ENCODE results near the gene EIF4EBP3.

The EIF4EBP3 gene

DNA sequence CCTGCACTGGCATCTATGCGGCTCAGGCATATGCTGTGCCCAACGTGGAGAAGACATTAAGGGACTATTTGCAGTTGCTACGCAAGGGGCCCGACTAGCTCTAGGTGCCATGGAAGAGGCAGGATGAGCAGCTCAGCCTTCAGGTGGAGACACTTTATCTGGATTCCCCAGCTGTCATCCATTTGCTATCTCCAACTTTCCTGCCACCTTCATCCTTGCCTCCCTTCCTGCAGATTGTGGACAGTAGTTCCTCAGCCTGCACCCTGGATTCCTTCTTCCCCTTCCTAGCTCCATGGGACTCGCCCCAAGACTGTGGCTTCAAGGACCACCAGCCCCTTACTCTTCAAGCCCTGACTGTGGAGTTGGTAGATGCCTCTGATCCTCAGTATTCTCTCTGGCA lies 19.2 kb downstream of the EIF4EBP3 start:
- no peak overlapping the region for H3K27ac ChIP-seq (replicated peaks)
- DNase-seq (ENCODE audit: low read depth in 1 of 2, low spot score in 1 of 2): no peak
- no peaks in the 10 kb centered on the region for H3K27me3 ChIP-seq (ENCODE audit: insufficient read depth, poor library complexity, severe bottlenecking)
- TF ChIP-seq SPI1 (IDR thresholded peaks at IDR 0.05; ENCODE audit: borderline replicate concordance, low read depth): no peak
- TF ChIP-seq, protein P1, sequence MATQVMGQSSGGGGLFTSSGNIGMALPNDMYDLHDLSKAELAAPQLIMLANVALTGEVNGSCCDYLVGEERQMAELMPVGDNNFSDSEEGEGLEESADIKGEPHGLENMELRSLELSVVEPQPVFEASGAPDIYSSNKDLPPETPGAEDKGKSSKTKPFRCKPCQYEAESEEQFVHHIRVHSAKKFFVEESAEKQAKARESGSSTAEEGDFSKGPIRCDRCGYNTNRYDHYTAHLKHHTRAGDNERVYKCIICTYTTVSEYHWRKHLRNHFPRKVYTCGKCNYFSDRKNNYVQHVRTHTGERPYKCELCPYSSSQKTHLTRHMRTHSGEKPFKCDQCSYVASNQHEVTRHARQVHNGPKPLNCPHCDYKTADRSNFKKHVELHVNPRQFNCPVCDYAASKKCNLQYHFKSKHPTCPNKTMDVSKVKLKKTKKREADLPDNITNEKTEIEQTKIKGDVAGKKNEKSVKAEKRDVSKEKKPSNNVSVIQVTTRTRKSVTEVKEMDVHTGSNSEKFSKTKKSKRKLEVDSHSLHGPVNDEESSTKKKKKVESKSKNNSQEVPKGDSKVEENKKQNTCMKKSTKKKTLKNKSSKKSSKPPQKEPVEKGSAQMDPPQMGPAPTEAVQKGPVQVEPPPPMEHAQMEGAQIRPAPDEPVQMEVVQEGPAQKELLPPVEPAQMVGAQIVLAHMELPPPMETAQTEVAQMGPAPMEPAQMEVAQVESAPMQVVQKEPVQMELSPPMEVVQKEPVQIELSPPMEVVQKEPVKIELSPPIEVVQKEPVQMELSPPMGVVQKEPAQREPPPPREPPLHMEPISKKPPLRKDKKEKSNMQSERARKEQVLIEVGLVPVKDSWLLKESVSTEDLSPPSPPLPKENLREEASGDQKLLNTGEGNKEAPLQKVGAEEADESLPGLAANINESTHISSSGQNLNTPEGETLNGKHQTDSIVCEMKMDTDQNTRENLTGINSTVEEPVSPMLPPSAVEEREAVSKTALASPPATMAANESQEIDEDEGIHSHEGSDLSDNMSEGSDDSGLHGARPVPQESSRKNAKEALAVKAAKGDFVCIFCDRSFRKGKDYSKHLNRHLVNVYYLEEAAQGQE (IDR thresholded peaks at IDR 0.05; ENCODE audit: insufficient replicate concordance, low read depth): no peak
- no peak for TF ChIP-seq POLR2AphosphoS5 (IDR thresholded peaks at IDR 0.05; ENCODE audit: low read depth)
- no peak for TF ChIP-seq GABPA (IDR thresholded peaks at IDR 0.05; ENCODE audit: low read depth)
- TF ChIP-seq, protein P2, sequence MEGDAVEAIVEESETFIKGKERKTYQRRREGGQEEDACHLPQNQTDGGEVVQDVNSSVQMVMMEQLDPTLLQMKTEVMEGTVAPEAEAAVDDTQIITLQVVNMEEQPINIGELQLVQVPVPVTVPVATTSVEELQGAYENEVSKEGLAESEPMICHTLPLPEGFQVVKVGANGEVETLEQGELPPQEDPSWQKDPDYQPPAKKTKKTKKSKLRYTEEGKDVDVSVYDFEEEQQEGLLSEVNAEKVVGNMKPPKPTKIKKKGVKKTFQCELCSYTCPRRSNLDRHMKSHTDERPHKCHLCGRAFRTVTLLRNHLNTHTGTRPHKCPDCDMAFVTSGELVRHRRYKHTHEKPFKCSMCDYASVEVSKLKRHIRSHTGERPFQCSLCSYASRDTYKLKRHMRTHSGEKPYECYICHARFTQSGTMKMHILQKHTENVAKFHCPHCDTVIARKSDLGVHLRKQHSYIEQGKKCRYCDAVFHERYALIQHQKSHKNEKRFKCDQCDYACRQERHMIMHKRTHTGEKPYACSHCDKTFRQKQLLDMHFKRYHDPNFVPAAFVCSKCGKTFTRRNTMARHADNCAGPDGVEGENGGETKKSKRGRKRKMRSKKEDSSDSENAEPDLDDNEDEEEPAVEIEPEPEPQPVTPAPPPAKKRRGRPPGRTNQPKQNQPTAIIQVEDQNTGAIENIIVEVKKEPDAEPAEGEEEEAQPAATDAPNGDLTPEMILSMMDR (IDR thresholded peaks at IDR 0.05; ENCODE audit: insufficient read depth, low read length): no peak
- no peak overlapping the region for H3K4me3 ChIP-seq (replicated peaks; ENCODE audit: insufficient read depth, low read length)

- Histone ChIP-seq H3K27ac (replicated peaks) (no peak overlapping the region), H3K4me3 (replicated peaks; ENCODE audit: insufficient read depth, low read length) (no peak overlapping the region), H3K27me3 (ENCODE audit: insufficient read depth, poor library complexity, severe bottlenecking) (no peaks in the 10 kb centered on the region)
- no peak for DNase-seq (ENCODE audit: low read depth in 1 of 2, low spot score in 1 of 2)
- TF ChIP-seq, protein P1 (IDR thresholded peaks at IDR 0.05; ENCODE audit: insufficient replicate concordance, low read depth): no peak
- TF ChIP-seq GABPA (IDR thresholded peaks at IDR 0.05; ENCODE audit: low read depth) (no peak), SPI1 (IDR thresholded peaks at IDR 0.05; ENCODE audit: borderline replicate concordance, low read depth) (no peak), POLR2AphosphoS5 (IDR thresholded peaks at IDR 0.05; ENCODE audit: low read depth) (no peak)
- TF ChIP-seq, protein P2 (IDR thresholded peaks at IDR 0.05; ENCODE audit: insufficient read depth, low read length): no peak
Measured at GRCh38 chr5:140567136-140567818, 19.8 kb downstream of the EIF4EBP3 start.

DNA sequence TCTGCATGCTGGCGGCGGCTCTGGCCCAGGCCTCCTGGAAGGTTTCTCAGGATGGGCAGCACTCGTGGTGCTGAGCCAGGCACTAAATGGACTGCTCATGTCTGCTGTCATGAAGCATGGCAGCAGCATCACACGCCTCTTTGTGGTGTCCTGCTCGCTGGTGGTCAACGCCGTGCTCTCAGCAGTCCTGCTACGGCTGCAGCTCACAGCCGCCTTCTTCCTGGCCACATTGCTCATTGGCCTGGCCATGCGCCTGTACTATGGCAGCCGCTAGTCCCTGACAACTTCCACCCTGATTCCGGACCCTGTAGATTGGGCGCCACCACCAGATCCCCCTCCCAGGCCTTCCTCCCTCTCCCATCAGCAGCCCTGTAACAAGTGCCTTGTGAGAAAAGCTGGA lies 20.4 kb downstream of the EIF4EBP3 start:
- Histone ChIP-seq H3K27ac (replicated peaks) (no peak overlapping the region), H3K27me3 (ENCODE audit: insufficient read depth, poor library complexity, severe bottlenecking) (no peaks in the 10 kb centered on the region), H3K4me3 (replicated peaks; ENCODE audit: insufficient read depth, low read length) (no peak overlapping the region)
- DNase-seq (ENCODE audit: low read depth in 1 of 2, low spot score in 1 of 2): no peak
- TF ChIP-seq POLR2AphosphoS5 (IDR thresholded peaks at IDR 0.05; ENCODE audit: low read depth) (no peak), GABPA (IDR thresholded peaks at IDR 0.05; ENCODE audit: low read depth) (no peak), SPI1 (IDR thresholded peaks at IDR 0.05; ENCODE audit: borderline replicate concordance, low read depth) (no peak)
- TF ChIP-seq, protein P1 (IDR thresholded peaks at IDR 0.05; ENCODE audit: insufficient replicate concordance, low read depth): no peak
- TF ChIP-seq, protein P2 (IDR thresholded peaks at IDR 0.05; ENCODE audit: insufficient read depth, low read length): no peak
